ENCODE measurements around the gene ELK3.

The ELK3 gene

DNA sequence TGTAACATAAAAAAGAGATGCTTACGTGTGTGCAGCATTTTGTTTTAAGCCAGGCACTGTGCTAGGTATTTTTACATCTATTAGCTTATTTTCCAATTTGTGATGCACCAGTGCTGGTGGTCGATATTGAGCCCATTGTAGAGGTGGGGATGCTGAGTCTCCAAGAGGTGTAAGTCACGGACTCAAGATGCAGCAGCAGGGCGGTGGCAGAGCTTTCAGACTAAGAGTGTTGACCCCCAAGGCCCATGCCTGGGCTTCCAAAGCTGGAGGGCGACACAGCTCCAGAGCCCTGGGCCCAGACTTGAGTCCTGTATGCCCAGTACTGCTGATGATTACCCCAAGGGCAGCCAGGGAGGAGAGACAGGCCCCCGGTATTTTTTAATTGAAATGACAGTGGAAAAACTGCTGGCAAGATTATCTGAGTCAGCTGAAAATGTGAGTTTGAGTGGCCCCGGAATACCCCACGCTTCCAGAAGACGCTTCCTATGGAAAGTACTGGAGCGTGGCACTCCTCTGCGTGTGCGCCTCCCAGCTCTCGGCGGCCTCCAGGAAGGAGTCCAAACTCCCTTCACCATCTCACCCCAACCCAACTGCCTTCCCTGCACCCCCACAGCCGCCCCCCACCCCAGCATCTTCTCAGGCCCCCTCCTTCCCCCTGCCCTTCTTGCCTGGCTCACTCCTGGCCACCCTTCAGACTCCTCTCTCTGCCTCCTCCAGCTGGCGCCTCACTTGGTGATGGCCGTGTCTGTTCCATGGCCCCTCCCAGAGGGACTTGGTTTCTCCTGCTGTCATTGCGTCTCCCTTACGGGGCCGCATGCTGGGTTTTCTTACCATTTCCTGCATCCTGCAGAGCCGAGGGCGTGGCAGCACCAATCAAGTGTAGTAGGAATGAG lies 40.7 kb downstream of the ELK3 start:
- DNase-seq (ENCODE audit: low spot score) = no peak

DNA sequence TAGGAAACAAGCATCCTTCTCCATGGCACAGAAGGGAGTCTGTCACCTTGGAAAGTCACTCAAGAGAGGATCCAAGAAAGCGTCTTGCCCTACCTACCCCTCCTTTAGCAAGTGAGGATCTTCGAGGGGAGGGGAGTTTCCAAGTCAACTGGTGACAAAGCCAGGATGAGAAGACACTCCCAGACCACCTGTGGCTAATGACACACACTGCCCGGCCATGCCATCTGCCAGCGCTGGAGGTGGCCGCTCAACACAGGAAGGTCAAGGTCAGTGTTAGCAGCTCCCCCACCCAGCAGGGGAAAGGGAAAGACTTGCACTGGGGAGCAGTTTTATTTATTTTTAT lies 41.3 kb downstream of the ELK3 start:
- no peak for DNase-seq (ENCODE audit: low spot score)

DNA sequence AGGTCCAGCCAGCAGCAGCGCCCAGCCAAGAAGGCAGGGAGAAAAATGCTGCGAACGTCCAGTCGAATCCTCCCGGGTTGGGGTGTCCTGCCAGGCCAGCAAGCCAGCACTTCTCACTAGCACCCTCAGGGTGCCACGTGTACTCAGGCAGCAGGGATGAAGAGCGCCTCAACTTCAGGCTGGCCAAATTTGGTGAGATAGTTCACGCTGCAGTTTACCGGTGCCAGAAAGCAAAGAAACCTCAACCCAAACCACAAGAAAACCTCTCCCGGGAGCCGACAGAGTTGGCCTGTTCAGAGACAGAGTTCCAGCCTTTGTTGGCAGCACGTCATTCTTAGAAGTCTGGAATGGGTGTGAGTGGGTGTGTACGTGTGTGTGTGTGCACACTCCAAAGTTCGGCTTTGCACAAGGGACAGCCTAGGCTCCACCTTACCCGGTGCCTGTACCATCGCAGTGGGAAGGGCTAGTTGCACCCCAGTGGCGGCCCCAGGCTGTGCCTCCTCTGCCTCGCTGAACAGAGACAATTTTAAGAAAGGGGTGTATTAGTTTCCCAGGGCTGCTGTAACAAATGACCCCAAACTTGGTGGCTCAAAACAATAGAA lies 42.1 kb downstream of the ELK3 start:
- no peak for DNase-seq (ENCODE audit: low spot score)

DNA sequence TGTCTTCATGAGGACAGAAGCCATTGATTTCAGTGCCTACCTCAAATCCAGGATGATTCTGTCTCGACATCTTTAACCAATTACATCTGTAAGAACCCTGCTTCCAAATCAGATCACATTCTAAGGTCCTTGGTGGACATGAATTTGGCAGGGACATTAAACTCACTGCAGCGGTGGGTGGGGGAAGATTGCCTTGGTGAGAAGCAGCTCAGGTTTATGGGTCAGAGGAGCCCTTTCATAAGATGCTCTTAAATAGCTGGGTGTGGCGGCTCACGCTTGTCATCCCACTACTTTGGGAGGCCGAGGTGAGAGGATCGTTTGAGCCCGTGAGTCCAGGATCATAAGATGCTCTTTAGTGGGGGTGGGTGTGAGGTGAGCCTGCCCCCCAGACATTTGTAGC lies 42.9 kb downstream of the ELK3 start:
- DNase-seq (ENCODE audit: low spot score) = no peak

DNA sequence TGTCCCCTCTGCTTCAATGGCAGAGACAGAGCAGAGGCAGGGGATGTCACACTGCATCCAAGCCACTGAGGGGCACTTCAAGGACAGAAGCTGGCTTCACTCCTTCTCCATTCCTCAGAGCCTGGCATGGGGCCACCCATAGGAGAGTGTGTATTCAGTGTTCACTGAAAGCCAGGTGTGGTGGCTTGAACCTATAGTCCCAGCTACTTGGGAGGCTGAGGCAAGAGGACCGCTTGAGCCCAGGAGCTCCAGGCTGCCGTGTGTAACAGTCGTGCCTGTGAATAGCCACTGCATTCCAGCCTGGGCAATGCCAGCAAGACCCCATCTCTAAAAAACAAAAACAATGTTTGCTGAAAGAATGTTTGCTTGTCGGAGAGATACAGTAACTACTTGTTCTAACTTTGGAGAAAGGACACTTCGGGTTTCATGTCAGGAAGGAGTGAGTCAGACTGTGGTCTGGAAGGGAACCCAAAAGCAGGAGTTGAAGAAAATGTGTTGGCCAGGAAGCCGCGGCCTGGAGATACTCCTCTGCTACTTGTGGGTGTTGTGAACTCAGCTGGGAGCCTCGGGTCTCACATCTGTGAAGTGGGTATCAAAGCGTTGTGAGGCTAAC lies 43.4 kb downstream of the ELK3 start:
- DNase-seq (ENCODE audit: low spot score) = no peak

DNA sequence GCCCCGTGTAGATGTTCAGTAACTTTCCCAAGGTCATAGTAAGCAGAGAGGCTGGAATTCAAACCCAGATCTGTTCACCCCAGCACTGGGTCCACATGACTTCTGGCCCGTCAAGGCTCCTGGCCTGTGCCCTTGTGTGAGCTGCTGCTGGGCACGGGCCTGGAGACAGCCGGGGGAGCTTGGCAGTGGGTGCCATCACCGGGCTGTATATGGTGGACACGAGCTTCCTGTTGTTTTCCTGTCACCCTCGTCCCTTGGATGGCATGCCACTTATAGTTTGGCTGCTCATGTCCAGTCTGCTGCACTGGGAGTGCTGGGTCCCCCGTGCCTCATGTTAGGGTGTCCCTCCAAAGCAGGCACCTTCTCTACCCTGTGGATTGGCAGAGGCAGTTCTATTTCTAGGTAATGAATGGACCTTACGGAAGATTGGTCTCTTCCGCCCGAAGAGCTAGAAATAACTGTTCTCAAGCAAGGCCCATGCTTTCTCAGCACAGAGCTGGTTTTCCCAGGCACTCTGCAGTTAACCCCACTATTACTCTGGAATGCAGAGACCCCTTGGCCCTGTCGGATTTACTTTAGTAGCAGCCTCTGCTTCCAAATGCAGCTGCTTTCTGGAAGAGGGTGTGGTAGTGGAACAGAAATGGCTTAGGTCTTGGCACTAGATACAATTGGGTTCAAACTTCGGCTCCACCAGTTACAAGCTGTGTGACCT lies 44.3 kb downstream of the ELK3 start:
- no peak for DNase-seq (ENCODE audit: low spot score)

DNA sequence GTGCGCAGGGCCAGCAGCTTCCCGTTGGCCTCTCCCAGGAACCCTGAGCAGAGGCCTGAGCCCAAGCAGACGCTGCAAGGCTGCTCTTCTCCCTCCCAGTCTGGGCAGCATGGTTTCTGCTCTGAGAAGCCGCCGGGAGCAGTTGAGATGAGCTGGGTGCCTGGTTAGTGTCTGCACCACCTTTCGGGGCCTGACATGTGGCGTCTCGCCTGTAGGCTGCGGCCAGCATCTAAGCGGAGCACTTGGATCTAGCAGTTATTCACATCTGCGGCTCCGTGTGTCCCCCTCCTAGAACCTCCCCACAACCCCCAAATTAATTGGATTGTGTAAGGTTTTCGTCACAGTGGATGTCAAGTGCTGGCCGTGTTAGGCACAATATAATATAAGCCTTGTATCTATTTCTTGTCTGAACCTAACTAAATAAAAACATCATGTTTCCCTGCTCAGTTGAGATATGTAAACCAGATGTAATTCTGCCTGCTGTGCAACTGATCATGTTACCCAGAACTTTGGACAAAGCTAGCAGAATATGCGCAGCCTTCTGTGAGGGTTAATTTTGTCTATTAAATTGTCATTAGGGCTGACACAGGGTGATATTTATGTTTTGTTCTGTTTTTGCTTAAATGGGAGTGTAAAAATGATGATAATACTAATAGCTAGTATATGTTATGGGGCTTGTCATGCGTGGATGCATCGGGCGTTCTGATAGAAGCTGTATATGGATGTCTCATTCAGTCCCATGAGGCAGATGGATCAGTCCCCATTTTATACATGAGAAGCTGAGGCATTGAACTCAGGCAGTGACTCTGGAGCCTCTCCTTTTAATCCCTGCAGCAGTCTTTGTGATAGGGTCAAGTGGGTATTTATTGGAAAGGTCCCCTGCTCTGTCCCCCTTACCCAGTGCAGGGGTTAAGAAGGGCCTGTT lies 45.8 kb downstream of the ELK3 start:
- DNase-seq (ENCODE audit: low spot score) = peak; percentile 97

DNA sequence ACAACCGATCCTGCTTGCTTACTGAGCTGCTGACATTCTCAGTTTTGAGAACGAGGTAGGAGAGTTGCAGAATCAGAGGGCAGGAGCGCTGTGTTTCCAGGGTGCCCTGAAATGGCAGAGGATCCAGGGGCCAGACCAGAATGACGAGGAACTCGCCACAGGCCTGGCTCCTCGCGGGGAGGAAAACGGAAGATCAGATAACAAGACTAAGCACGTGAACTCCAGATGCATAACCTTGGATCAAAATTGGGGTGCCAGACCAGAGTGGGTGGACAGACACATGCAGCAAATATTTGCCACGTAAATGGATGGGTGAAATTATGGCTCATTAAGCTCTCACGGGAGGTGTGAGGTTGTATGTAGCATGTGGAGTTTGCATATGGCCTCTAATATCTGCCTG lies 46.5 kb downstream of the ELK3 start:
- DNase-seq (ENCODE audit: low spot score) = peak; percentile 49

DNA sequence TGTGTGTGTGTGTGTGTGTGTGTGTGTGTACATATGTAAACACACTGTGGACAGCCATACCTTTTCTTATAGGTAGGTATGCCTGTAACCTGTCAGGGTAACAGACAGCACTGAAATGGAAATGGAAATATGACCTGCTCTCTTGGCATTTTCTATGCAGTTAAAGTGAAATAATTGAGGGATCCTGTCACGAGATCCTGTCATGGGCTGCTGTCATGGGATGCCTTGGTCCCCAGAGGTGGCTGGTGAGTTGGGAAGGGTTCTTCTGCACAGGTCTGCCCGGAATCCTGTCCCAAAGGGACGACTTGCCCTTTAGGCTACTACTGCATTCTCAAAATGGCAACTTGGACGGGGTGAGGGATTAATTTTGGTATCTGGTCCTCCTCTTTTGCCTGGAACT lies 47.3 kb downstream of the ELK3 start:
- no peak for DNase-seq (ENCODE audit: low spot score)

DNA sequence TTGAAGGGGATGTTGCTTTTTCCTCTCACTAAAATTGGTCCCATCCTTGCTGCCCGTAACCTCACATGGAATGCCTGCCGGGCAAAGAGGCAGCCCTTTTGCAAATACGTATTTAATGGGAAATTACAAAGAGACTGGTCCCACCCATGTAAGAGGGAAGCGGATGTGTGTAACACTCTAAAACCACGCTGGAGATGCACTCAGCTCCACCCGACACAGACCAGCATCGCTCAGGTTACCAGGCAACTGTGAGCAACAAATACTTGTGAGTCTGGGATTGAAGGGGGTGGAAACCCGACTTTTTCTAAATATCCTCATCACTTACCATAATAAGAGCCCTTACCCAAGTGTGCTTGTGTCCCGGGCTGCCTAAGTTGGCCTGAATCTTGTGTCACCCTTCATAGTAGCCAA lies 47.7 kb downstream of the ELK3 start:
- no peak for DNase-seq (ENCODE audit: low spot score)

DNA sequence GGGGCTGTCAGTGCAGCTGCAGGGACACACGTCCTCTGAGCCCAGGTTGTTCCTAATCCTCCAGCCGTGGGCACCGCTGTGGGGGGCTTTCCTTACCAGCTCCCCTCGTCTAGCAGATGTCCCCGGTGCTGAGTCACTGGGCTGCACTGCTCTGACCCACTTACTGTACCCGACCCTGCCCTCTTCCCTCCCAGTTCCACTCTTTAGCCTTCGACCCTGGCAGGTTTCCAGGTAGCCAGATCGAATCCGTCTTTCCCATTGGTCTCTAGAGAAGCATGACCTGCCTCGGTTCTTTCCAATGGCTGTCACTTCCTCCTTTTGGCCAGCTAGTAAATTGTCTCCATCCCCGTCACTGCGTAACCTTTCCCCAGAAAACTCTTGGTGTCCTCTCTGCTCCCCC lies 48.4 kb downstream of the ELK3 start:
- DNase-seq (ENCODE audit: low spot score) = no peak

DNA sequence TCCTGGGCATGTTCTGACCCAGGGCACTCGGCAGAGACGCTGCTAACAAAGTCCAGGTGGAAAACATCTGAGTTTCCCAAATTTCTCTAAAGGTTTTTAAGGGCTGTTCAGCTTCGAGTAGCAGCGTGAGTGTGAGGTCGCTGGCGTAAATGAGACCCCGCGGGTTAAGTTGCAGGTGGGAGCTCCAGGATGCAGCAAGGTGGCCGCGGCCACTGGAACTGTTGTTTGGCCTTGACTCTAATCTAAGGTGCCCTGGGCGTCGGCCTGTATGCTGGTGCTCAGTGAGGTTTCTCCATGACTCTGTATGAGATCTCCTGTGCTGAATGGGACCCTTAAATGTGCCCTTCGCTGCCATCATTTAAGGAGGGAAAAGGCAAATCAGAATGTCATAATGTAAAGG lies 50.7 kb downstream of the ELK3 start:
- DNase-seq (ENCODE audit: low spot score) = no peak

DNA sequence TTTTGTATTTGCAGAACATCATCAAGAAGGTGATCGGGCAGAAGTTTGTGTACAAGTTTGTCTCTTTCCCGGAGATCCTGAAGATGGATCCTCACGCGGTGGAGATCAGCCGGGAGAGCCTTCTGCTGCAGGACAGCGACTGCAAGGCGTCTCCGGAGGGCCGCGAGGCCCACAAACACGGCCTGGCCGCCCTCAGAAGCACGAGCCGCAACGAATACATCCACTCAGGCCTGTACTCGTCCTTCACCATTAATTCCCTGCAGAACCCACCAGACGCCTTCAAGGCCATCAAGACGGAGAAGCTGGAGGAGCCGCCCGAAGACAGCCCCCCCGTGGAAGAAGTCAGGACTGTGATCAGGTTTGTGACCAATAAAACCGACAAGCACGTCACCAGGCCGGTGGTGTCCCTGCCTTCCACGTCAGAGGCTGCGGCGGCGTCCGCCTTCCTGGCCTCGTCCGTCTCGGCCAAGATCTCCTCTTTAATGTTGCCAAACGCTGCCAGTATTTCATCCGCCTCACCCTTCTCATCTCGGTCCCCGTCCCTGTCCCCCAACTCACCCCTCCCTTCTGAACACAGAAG lies 52.8 kb downstream of the ELK3 start:
- DNase-seq (ENCODE audit: low spot score) = no peak

DNA sequence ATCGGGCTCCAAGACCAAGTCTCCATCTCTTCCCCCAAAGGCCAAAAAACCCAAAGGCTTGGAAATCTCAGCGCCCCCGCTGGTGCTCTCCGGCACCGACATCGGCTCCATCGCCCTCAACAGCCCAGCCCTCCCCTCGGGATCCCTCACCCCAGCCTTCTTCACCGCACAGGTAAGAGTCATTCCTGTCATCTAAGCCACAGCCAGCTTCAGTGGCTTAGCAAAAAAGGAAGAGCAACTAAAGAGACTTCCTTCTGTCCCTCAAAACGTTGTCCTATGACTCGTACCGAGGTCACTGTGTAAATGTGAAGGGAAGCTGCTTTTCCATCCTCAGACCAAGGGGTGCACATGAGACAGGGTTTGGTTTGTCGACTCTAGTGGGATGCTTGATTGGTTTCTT lies 53.4 kb downstream of the ELK3 start:
- no peak for DNase-seq (ENCODE audit: low spot score)

DNA sequence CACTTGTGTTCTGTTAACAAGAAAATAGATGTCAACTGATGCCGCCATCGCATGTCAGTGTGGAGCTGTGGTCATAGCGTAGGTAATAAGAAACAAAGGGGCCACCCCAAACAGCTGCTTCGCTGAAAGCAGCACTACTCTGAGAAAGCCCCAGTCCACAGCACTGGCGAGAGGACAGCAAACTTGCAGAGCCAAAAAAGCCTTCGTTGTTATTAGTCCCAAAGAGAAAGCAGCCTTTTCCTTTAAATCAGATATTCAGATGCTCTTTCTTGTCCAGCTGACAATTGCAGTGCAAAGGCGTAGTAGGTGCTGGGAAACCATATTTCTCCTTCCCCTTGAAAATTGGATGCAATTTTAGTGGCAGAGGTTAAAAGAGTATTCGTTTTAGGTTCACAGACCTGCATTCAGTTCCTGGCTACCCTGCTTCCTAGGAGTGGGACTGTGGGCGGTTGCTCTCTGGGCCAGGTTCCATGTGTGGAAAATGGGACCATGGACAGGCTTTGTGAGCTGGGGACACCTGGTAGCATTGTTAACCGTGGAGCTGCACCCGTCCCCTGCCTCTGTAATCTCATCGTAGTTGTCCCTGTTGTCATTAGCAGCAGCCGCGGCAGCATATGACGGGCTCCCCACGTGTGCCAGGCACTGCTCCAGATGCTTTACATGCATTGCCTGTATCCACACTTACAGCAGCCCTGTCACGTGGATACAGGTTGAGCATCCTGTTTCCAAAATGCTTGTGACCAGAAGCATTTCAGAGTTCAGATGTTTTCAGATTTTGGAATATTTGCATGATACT lies 54.2 kb downstream of the ELK3 start:
- peak; percentile 36 for DNase-seq (ENCODE audit: low spot score)

DNA sequence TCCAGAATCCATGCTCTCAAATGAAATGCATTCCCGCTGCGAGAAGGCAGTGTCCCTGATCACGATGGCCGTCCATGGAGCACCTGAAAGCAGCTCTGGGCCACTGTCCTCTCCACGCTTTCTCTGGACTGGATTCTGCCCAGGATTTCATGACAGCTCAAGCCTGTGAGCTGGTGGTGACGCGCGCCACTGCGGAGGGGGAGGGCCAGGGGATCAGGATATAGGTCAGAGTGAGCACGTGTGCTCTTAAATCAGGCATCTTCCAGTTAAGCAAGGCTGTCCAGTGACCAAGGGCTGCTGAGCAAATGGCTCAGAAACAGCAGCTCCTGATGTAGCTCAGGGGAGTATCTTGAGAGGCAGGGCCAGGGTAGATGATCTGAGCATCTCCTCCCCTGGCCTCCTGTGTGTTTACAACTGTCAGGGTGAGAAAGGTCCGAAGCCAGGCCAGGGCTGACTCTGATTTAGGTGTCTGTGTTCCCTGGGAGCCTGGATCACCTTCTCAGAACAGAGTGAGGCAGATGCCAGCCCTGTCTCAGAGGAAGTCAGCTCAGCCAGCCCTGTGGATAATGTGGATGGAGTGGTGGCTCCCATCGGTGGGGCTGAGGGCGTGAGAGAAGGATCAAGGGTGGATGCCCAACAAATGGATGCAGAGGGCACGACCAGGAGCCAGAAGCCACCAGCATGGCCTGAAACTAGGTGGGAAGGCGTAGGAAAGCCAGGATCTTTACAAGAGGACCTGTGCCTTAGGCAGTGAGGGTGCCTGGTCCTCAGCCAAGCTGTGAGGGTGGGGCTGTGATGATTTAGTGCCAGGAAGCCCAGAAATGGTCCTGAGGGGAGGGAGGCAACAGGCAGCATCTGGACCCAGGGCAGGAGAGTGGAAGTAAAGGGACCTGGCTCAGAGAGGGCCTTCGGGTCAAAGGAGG lies 55.3 kb downstream of the ELK3 start:
- DNase-seq (ENCODE audit: low spot score) = peak; percentile 77

DNA sequence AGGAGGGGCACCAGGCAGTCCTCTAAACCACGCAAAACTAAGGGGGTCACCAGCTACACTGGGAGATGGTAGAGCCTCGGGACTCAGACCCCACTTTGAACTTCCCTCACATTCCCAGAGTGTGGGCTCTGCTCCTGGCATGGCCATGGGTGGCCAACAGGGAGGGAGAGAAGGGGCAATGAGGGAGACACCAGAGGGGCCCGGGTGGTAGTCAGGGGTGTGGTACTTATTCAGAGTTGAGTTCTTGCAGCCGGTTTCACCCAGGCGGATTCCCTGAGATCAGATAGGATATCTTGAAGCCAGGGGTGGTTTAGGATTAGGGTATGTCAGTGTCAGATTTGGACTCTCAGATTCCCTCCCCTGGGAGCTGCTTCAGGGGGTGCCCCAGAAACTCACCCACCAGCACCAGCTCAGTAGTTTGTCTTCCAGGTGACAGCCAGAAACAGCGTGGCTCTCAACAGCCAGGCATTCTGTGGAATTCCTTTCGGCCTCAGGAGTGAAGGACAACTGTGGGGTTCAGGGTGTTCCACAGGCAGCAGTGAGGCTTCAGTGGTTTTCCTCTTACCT lies 56.0 kb downstream of the ELK3 start:
- no peak for DNase-seq (ENCODE audit: low spot score)

DNA sequence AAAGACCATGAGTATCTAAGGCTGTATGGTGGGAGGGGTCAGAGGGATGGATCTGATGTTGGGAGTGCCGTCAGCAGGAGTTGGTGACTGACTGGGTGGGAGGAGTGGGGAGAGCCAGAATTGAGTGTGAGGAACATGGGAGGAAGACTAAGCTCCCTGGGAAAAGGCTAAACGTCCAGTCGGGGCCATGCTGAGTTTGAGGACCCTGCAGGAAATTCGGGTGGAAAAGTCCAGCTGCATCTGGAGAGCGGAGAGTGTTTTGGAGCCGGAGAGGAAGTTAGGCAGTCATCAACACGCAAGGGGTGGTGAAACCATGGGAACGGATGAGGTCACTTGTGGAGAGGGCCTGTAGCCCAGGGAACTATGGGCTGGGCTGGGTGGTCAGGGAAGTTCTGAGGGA lies 60.9 kb downstream of the ELK3 start:
- DNase-seq (ENCODE audit: low spot score) = no peak

Data from SK-N-DZ (cell line).